ENCODE results near the gene PLPP1. TPM values are rescaled to one million over a fixed set of nuclear protein-coding genes. Genes with fewer than 3 reads are reported as not detected.

The PLPP1 gene
- total and polyA plus RNA-seq, 2 of the 13 experiments (the other 11 are each of a cell fraction or from before 2014, with no cell fraction given) = 7.3 to 12.1 TPM

DNA sequence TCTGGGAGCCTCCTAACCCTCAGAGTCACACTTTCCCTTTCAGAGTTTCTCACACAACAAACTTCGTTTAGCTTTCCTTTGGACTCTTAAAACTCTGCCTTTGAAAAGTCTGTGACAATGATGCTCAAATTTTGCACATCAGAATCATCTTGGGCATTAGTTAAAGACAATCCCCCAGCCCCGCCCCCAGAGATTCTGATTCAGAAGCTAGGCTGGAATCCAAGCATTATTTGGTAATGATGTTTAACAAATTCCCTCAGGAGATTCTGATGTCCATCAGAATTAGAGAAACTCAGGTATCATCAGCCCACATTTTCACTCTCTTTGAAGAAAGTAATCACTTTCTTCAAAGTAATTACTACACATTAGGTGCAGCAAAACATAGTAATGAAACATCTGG lies 9.6 kb upstream of the PLPP1 start:
- no peak for TF ChIP-seq ZNF724P (CRISPR knock-in tag; IDR thresholded peaks at IDR 0.05; ENCODE audit: borderline replicate concordance)
- no peak for TF ChIP-seq TSC22D2 (CRISPR knock-in tag; IDR thresholded peaks at IDR 0.05; ENCODE audit: borderline replicate concordance)
- no peak for TF ChIP-seq TBX2 (CRISPR knock-in tag; IDR thresholded peaks at IDR 0.05; ENCODE audit: borderline replicate concordance)
- TF ChIP-seq, protein P1, sequence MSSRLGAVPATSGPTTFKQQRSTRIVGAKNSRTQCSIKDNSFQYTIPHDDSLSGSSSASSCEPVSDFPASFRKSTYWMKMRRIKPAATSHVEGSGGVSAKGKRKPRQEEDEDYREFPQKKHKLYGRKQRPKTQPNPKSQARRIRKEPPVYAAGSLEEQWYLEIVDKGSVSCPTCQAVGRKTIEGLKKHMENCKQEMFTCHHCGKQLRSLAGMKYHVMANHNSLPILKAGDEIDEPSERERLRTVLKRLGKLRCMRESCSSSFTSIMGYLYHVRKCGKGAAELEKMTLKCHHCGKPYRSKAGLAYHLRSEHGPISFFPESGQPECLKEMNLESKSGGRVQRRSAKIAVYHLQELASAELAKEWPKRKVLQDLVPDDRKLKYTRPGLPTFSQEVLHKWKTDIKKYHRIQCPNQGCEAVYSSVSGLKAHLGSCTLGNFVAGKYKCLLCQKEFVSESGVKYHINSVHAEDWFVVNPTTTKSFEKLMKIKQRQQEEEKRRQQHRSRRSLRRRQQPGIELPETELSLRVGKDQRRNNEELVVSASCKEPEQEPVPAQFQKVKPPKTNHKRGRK (CRISPR knock-in tag; IDR thresholded peaks at IDR 0.05) = no peak
- no peak for TF ChIP-seq MIER2 (CRISPR knock-in tag; IDR thresholded peaks at IDR 0.05)
- TF ChIP-seq ZNF619 (CRISPR knock-in tag; IDR thresholded peaks at IDR 0.05) = no peak
- no peak for TF ChIP-seq ZNF709 (CRISPR knock-in tag; IDR thresholded peaks at IDR 0.05)
- TF ChIP-seq, protein P2, sequence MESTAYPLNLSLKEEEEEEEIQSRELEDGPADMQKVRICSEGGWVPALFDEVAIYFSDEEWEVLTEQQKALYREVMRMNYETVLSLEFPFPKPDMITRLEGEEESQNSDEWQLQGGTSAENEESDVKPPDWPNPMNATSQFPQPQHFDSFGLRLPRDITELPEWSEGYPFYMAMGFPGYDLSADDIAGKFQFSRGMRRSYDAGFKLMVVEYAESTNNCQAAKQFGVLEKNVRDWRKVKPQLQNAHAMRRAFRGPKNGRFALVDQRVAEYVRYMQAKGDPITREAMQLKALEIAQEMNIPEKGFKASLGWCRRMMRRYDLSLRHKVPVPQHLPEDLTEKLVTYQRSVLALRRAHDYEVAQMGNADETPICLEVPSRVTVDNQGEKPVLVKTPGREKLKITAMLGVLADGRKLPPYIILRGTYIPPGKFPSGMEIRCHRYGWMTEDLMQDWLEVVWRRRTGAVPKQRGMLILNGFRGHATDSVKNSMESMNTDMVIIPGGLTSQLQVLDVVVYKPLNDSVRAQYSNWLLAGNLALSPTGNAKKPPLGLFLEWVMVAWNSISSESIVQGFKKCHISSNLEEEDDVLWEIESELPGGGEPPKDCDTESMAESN (CRISPR knock-in tag; conservative IDR thresholded peaks at IDR 0.05) = no peak
- TF ChIP-seq, protein P3, sequence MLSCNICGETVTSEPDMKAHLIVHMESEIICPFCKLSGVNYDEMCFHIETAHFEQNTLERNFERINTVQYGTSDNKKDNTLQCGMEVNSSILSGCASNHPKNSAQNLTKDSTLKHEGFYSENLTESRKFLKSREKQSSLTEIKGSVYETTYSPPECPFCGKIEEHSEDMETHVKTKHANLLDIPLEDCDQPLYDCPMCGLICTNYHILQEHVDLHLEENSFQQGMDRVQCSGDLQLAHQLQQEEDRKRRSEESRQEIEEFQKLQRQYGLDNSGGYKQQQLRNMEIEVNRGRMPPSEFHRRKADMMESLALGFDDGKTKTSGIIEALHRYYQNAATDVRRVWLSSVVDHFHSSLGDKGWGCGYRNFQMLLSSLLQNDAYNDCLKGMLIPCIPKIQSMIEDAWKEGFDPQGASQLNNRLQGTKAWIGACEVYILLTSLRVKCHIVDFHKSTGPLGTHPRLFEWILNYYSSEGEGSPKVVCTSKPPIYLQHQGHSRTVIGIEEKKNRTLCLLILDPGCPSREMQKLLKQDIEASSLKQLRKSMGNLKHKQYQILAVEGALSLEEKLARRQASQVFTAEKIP (CRISPR knock-in tag; IDR thresholded peaks at IDR 0.05; ENCODE audit: borderline replicate concordance) = no peak
- no peak for TF ChIP-seq ARNT (IDR thresholded peaks at IDR 0.05)
- no peak for TF ChIP-seq ZFP37 (CRISPR knock-in tag; IDR thresholded peaks at IDR 0.05; ENCODE audit: borderline replicate concordance)
- TF ChIP-seq KDM5B (CRISPR knock-in tag; IDR thresholded peaks at IDR 0.05; ENCODE audit: borderline replicate concordance) = no peak
- TF ChIP-seq, protein P4, sequence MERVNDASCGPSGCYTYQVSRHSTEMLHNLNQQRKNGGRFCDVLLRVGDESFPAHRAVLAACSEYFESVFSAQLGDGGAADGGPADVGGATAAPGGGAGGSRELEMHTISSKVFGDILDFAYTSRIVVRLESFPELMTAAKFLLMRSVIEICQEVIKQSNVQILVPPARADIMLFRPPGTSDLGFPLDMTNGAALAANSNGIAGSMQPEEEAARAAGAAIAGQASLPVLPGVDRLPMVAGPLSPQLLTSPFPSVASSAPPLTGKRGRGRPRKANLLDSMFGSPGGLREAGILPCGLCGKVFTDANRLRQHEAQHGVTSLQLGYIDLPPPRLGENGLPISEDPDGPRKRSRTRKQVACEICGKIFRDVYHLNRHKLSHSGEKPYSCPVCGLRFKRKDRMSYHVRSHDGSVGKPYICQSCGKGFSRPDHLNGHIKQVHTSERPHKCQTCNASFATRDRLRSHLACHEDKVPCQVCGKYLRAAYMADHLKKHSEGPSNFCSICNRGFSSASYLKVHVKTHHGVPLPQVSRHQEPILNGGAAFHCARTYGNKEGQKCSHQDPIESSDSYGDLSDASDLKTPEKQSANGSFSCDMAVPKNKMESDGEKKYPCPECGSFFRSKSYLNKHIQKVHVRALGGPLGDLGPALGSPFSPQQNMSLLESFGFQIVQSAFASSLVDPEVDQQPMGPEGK (CRISPR knock-in tag; IDR thresholded peaks at IDR 0.05) = no peak
- TF ChIP-seq, protein P5, sequence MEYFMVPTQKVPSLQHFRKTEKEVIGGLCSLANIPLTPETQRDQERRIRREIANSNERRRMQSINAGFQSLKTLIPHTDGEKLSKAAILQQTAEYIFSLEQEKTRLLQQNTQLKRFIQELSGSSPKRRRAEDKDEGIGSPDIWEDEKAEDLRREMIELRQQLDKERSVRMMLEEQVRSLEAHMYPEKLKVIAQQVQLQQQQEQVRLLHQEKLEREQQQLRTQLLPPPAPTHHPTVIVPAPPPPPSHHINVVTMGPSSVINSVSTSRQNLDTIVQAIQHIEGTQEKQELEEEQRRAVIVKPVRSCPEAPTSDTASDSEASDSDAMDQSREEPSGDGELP (IDR thresholded peaks at IDR 0.05; ENCODE audit: borderline replicate concordance, low read depth) = no peak
- Histone ChIP-seq H3K9ac (ENCODE audit: insufficient read depth, low read depth, low read length) (no peak overlapping the region), H3K4me1 (ENCODE audit: insufficient read depth, low read length) (peaks cover 39% of the 10 kb centered on the region), H3K27me3 (ENCODE audit: control insufficient read depth in 1 of 2, insufficient read depth in 2 of 2, low read length in 2 of 2) (no peaks in the 10 kb centered on the region), H3K4me2 (ENCODE audit: low read depth, low read length) (no peak overlapping the region), H3K79me2 (ENCODE audit: insufficient read depth, low read length) (no peaks in the 10 kb centered on the region), H2AFZ (ENCODE audit: low read length) (no peak overlapping the region), H4K20me1 (ENCODE audit: insufficient read depth, low read length) (no peaks in the 10 kb centered on the region), H3K9me3 (ENCODE audit: low read length) (no peaks in the 10 kb centered on the region), H3K27ac (ENCODE audit: extremely low read length, insufficient read depth, low read length) (no peak overlapping the region), H3K4me3 (replicated peaks in 1 of 3; ENCODE audit: insufficient read depth in 1 of 3, low read depth in 2 of 3, low read length in 3 of 3) (no peak overlapping the region), H3K36me3 (replicated peaks in 1 of 2; ENCODE audit: control insufficient read depth in 1 of 2, insufficient read depth in 2 of 2, low read length in 2 of 2) (no peaks in the 10 kb centered on the region)
- intact Hi-C loops (cut with micrococcal nuclease; ENCODE audit: unreplicated experiment) (no loop called here), in situ Hi-C loops (cut with HindIII; ENCODE audit: extremely low pct_ligation_motif_present, low pct_unique_long_range_greater_than_20kb) (no loop called here)
- 82% methylated on average over 2 of the region's 2 CpGs for WGBS (ENCODE audit: low lambda C conversion rate)
- no TSS peak for BruUV-seq (replicated peaks)
- DNase-seq (ENCODE audit: low spot score) (no peak), FAIRE-seq (no peak), ATAC-seq (no peak)
- POLR2A ChIA-PET = no interaction called here
- CTCF ChIA-PET (ENCODE audit: low intra/inter-chr PET ratio, low total read pairs) = no interaction called here

All from HepG2 (cell line).